HG03521 (cell line): Measurements from ENCODE around the gene MCF2L.

Experiments
- ATAC-seq: cut with Tn5 transposase; IDR thresholded peaks from one replicate; pipeline ENCODE4 v1.9.1; 2021; ENCODE audit warnings: mild to moderate bottlenecking, moderate library complexity; ENCODE audit not compliant: unreplicated experiment

The MCF2L gene

DNA sequence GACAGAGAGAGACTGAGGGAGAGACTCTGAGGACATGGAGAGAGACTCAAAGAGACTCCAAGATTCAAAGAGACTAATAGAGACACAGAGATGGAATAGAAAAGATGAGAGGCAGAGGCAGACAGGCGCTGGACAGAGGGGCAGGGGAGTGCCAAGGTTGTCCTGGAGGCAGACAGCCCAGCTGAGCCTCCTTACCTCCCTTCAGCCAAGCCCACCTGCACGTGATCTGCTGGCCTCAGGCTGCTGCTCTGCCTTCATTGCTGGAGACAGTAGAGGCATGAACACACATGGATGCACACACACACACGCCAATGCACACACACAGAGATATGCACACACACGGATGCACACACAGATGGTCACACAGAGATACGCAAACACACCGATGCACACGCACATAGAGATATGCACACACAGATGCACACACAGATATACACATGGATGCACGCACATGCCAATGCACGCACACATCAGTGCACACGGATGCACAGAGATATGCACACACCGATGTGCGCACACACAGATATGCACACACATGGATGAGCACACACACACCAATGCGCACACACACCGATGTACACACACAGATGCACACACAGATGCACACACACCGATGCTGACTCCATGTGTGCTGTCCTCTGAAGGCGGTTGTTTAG lies 150.3 kb downstream of the MCF2L start:
- ATAC-seq, result no peak

DNA sequence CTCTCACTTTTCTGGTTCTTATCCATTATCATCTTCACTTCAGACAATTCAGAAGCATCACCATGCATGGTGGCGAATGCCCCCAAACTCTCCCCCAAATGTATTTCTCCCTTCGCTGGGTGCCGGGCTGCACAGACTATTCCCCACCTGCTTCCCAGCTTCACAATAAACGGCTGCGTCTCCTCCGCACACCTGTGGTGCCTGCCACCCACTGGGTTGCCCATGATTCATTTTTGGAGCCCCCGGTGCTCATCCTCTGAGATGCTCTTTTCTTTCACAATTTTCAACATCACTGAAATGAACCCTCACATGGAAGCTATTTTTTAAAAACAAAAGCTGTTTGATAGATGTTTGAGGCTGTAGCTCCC lies 150.8 kb downstream of the MCF2L start:
- no peak for ATAC-seq

DNA sequence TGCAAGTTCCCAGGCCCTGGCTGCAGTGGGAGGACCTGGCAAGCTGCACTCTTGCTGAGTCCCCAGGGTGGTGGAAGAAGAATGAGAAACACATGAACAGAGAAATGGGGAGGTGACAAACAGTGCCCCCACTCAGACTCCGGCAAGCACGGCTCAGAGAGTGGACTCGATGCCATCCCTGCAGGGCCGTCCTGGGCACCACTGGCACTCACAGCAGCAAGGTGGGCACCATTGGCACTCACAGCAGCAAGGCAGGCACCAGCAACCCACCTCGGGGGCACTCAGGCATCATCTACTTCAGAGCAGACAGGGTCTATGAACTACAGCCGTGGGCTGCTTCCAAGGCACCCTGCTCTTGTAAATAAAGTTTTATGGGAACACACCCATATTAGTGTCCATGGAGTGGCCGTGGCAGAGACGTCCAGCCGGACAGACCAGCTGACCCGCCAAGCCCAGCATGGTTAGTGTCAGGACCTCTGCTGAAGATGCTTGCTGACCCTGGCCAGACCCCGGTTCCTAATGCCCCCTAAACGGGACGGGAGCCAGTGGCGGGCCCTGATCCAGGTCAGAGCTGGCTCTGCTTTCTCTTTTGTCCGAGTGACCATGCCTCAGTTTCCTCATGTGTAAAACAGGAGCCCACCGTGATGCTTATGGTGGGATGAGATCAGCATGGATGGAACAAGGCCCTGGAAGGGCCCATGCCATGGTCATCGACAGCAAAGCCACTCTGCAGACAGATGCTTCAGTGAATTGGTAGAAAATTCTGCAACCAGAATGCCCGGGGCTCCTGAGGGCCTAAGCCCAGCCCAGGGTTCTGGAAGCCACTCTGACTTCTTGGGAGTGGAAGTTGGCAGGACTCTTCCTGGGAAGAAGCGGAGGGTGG lies 151.5 kb downstream of the MCF2L start:
- ATAC-seq, result no peak

DNA sequence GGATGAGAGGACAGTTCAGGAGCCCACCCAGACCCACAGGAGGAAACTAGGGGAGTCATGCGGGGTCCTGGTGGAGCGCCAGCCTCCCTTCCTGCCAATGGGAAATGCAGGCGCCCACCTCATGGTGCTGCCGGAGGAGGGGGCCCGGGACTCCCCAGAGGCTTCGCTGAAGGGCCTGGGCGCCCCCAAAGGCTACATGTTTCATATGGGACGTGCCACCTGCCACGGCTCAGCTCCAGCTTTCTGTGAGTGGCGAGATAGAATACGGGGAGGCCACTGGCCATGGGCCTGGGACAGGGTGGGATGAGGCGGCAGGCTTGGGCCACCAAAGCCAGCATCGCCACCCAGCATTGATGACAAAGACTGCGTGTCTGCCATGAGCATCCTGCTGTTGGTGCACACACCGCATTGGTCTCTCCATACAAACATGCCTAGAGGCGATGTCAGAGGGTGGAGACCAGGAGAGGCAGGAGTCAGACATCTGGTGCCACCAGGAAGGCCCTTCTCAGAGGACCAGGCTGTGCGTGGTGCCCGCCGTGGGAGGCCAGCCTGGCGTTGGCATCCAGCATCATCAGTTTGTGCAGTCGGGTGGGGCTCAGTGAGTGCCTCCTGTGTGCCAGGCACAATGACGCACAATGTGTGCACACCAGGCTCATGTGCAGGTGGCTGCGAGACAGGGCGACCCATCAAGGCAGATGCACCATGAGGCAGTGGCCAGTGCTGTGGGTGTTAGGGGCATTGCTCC lies 152.3 kb downstream of the MCF2L start:
- no peak for ATAC-seq

DNA sequence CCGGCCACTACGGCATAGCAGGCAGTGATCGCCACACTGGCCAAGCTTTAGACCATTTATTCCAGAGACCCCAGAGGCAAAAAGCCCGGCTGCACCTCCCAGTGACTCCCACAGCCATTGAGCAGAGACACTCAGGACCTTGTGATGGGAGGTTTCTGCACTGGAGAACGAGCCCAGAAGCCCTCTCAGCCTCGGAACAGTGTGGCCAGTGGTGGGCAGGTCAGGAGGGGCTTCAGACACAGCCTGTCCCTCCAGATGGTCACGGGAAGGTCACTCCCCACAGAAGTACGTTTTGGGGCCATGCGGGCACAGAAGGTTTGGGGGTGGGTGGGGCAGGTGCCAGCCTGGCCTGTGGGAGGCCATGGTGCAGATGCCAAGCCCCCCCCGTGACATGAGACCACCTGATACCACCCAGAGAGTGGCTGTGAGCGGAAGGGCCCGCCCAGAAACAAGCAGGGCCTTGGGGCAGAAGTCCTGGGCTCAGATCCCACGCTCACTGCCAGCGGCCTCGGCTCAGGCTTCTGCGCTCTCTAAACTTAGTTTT lies 153.0 kb downstream of the MCF2L start:
- ATAC-seq, result no peak

DNA sequence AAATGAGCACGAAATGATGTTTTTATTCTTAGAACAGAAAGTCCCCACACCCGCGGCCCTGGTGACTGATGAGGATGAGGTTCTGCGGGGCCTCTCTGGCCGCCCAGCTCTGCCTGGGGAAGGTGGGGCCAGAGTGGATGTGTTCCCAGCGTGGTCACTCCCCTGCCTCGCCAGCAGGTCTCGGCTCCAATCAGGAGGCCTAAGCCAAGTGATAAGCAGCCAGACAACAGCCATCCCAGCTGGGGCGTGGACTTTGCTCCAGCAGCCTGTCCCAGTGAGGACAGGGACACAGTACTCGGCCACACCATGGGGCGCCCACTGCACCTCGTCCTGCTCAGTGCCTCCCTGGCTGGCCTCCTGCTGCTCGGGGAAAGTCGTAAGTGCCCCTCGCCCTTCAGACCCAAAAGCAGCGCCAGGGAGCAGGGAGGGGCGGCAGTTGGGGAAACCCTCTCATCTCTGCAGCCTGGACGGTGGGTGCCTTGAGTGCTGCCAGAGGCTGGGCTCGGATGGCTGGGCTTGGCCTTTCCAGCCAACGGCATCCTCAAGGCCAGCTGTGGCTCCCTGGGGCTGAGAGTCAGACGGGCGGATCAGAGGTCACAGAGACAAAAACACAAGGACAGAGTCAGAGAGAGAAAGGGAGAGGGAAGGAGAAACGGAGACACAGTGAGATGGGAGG lies 153.7 kb downstream of the MCF2L start, which contains the start of gene F10:
Gene F10 (plus strand): TSS at position 250 of the 676 bp plus-strand sequence. CDS start 57 bp downstream, at position 307.
- ATAC-seq, result no peak

DNA sequence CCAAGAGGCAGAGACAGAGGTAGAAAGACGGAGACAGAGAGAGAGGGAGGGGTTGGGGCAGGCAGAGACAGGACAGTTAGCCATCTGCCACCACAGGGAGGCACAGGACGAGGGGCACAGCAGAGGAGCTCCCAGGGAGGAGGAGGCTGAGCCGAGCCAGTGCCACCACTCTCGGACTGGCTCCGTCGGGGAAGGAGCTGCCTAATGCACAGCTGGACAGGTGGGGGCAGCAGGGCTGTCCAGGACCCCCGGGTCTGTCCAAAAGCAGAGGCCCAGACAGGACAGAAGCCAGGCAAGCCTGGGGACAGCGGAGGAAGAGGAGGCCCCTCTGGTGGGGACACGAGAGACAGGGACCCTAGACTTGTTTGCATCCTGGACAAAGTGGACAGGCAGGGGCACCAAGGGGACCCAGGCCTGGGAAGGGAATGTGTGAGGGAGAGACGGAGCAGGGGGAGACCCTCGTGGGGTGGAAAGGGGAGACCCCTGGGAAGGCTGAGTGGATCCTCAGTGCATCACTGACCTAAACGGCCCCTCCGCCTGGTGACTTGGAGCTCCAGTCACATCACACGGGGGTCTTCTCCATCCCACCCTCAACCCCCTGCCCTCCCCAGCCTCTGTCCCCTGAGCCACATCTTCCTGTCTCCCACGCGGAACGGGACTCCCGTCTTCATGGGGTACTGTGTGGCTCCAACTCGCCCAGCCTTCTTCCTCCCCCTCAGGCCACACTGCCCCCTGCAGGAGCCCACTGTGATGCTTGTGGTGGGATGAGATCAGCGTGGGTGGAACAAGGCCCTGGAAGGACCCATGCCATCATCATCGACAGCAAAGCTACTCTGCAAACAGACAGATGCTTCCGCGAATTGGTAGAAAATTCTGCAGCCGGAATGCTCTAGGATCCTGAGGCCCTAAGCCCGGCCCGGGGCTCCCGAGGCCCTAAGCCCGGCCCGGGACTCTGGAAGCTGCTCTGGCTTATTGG lies 154.5 kb downstream of the MCF2L start:
- no peak for ATAC-seq

DNA sequence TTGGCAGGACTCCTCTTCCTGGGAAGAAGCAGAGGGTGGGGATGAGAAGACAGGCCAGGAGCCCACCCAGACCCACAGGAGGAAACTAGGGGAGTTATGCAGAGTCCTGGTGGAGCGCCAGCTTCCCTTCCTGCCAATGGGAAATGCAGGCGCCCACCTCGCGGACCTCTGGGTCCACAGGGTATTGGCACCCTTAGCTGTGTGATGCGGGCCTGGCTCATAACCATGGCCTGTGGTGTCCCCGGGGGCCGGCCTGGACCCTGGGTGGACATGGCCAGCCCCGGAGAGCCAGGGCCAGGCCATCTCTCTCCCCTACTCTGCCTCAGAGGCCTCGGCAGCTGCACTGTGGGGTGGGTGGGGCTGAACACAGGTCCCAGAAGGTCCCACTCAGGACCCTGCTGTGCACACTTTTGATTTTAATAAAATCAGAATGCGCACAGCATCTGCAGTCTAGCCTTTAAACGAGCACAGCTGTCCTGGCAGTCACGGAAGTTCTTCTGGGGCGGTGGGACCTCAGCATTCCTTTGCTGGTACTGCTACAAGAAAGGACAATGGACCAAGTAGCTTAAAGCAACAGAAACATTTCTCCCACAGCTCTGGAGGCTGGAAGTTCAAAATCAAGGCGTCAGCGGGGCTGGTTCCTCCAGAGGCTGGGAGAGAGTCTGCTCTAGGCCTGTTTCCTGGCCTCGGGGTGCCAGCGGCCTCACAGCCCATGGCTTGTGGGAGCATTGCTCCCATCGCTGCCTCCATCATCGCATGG lies 155.4 kb downstream of the MCF2L start:
- no peak for ATAC-seq

DNA sequence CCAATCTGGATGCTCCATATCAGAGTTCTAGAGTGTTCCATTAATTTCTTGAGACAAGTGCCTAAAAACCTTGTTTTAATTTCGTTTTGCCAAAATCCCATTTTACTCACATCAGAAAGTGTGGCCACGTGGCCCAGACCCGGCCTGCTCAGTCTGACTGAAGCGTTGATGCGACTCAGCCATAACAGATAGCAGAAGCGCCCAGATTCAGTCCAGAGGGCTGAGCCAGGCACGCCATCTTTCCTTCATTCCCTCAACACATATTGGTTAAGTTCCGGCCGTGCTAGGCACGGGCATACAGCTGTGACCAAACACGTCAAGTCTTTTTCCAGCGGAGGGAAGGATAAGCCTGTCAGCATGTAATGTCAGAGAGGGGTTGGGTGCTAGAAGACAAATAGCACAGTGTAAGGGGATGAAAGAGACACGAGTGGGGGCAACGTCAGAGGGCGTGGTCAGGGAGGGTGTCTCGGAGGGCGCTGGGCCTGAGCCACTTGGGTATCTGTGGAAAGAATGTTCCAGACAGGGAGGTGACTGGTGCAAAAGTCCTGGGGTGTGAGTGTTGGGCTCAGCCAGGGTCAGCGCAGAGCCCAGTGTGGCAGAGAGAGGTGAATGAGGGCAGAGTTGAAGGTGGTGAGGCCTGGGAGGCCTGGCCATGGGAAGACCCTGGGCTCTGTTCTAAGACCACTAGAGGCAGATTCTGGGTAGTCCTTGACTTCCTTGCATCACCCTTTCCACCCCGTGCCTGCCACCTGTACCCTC lies 156.7 kb downstream of the MCF2L start:
- no peak for ATAC-seq

DNA sequence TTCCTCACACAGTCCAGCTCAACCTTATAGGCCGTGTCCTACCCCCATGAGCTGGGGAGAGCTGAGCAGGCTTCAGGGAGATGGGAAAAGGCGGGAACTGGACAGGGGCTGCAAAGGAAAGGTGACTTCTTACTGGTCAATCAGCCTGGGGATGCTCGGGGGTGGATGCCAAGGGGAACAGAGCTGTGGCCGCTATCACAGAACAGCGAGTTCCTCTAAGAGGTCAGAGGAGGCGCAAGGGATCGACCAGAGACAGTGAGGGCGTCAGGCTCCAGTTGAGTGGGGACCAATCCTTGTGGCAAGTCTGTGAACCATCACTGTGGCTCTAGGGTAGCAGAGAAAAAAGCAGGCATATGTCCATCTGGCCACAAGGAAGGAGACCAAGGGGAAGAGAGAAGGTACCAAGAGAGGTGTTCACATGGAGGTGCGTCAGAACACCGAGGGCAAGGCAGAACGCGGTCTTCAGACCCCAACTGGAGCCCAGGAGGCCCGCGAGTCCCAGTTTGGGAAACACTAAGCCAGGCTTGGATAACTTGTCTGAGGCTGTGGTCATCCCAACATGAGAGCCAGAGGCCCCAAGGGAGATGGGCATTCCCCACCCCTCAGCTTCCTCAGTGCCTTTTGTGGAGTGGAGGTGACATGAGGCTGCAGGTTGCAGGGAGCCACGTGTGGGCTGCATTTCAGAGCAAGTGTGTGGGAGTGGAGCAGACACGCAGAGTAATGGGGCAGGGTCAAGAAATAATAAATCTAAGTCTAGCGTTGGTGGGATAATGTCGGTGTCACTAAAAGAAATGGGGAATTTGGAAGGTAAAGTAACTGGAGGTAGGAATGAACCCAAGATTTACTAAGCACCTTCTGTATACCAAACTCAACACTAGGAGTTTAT lies 157.5 kb downstream of the MCF2L start:
- no peak for ATAC-seq

DNA sequence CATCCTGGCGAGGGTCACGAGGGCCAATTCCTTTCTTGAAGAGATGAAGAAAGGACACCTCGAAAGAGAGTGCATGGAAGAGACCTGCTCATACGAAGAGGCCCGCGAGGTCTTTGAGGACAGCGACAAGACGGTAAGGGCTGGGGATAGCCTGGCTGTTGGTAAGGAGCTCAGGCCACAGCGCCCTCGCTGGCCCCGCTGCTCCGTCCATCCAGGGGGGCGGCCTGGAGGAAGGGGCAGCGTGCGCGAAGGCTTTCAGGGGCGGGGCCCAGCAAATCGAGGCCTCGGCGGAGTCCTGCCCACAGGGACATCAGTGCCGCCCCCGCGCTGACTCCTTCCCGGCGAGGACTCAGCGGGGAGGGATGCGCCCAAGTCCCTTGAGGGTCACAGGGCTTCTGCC lies 160.5 kb downstream of the MCF2L start:
- no peak for ATAC-seq

DNA sequence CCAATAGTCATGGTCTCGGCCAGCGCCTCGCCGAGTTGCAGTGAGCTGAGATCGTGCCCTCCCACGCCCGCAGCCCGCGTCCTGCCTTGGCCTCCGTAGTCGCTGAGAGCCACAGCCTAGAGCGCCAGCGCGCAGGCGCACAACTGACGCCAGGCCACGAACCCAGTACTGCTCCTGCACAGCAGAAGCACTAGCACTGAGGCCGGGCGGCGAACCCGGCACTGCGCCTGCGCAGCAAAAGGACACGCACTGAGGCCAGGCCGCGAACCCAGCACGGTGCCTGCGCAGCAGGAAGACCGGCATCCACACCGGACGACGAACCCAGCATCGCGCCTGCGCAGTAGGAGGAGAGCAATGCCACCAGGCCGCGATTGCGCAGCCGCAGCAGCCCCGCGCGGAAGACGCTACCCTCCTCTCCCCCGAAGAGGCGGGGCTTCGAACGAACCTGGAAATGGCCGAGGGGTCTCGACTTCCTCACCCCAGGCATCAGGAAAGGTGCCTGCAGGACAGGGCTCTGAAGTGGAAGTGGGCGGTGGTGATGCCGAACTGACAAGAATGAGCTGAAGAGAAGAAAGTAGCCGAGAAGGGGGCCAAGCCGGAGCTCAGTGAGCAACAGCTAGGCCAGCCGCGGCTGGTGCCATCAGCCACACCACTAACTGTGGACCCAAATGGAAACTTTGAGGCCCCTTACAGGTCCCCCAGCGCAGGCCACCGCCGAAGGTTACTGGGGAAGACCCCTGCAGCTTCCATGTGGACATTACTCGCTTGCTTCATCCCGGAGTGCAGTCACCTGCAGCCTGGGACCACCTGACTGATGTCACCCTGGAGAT lies 161.1 kb downstream of the MCF2L start:
- no peak for ATAC-seq

DNA sequence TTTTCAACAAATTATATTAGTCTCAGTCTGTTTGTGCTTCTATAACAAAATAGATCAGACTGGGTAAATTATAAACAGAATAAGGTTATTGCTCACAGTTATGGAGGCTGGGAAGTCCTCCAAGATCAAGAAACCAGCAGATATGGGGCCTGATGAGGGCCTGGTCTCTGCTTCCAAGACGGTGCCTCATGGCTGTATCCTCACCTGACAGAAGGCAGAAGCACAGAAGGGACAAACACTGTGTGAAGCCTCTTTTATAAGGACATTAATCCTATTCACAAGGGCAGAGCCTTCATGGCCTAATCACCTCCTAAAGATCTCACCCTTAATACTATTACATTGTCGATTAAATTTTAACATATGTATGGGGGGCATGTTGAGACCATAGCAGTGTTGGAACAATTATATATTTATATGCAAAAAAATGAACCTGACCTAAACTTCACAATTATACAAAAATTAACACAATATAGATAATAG lies 166.3 kb downstream of the MCF2L start:
- ATAC-seq, result no peak

DNA sequence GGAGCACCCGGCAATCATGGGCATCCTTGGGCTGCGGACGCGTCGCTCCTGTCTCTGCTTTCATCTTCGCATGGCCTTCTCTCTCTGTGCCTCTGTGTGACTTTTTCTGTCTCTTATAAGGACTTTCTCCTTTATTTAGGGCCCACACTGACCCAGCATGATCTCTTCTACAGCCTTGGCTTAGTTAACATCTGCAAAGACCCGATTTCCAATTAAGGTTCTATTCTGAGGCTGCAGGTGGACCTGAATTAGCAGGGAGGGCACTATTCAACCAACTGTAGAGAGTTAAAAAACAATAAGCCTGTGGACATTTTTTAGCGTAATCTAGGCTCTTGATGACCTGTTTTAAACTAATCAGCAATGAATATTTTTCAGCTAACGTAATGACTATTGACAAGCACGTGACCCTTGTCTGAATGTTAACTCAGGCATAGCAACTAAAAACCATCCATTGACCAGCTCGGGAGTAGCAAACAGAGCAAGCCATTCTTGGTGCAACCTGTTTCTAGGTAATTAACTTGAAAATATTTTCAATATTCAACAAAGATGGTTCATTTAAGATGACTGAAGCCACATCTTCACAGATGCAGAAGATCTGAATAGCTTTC lies 168.8 kb downstream of the MCF2L start:
- ATAC-seq, result no peak

DNA sequence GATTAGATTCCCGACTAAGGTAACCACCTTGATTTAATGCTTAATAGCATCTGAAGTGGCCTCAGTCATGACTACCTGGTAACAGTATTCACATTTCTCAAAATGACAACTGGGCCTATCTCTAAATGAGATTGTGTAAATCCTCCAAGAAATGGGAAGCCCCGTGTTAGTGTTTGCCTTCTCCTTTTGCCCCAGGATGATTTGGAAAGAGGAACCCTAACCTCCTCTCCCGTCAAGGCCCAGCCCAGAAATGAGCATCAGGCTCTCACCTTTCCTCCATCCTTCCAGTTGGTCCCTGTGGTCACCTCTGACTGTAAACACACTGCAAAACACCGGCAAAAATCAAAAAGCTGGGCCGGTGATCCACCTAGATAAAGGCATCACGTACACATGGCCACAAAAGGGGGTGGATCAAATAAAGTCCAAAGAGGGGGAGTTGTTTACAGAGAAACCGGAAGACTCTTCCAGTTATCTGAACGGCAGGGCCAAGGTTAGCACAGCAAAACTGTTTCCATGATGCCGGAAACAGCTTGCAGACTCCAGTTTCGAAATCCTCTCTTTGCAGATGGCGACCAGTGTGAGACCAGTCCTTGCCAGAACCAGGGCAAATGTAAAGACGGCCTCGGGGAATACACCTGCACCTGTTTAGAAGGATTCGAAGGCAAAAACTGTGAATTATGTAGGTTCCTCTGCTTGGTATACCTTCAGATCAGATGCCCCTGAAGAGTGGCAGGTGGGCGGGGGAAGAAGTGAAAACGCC lies 170.0 kb downstream of the MCF2L start:
- no peak for ATAC-seq
